GM21528 (cell line): ENCODE results near the gene LRP8.
A peak's percentile ranks its signal among the peaks of the same experiment; 100 is the strongest.

ENCODE experiments used
- ATAC-seq: cut with Tn5 transposase; IDR thresholded peaks from one replicate; pipeline ENCODE4 v1.9.1; 2021; ENCODE audit warnings: mild to moderate bottlenecking, moderate library complexity; ENCODE audit not compliant: unreplicated experiment, low FRiP score

The LRP8 gene

GRCh38 chr1:53328009-53328461 lies at the start of gene LRP8:
Gene LRP8, minus strand, starts transcription at chr1:53328070. Its CDS starts 158 bp downstream, at chr1:53327912.
- peak; percentile 46 for ATAC-seq

GRCh38 chr1:53377438-53377841 lies 49.6 kb upstream of the LRP8 start:
- ATAC-seq, result no peak

DNA sequence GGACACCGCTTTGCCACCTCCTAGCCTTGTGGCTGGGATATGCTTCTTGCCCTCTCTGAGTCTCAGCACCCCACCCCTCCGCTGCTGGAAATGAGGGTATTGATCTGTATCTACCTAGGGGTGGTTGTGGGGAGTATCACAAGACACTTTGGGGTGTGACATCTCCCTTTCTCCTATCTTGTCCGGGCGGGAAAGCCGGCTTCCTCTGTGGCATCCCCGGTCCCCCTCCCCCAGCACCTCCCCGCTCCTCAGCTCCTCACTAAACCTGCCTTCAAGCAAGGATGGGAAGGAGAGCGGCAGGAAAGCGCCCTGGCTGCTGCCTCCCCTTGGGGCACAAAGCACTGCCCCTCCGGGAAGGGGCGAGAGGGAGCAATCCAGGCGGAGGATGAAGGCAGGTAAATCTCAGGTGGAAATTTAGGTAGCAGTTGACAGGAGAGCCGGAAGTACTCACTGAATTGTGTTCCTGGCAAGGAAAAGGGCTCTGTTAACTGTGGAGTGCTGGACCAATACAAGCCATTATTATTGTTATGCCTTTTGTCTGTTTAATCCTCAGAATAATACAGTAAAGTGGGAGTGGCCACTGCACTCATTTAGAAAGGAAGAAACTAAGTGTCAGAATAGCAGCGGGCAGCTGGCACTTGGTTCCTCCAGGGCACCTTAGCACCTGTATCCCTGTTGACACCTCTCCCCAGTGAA lies 49.0 kb upstream of the LRP8 start:
- ATAC-seq, result no peak

- ATAC-seq, result no peak
Observed at GRCh38 chr1:53376041-53376461, 48.2 kb upstream of the LRP8 start.

DNA sequence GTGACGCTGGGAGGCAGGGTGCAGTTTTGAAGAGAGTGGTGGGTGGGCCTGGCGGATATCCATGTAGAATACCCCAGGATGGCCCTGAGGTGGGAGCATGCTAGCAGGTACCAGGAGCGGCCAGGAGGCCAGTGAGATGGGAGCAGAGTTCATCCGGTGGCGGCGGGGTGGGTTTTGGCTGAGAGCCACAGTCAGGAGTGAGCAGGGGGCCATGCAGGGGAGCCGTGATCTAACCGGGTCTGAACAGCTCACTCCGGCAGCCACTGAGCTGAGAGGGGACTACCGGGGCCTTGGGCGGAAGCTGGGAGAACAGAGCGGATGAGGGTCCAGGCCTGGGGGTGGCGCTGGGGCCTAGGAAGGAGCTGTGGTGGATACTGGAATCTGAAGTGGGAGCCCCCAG lies 47.6 kb upstream of the LRP8 start:
- no peak for ATAC-seq

- ATAC-seq, result no peak
Observed at GRCh38 chr1:53373246-53373645, 45.4 kb upstream of the LRP8 start.

DNA sequence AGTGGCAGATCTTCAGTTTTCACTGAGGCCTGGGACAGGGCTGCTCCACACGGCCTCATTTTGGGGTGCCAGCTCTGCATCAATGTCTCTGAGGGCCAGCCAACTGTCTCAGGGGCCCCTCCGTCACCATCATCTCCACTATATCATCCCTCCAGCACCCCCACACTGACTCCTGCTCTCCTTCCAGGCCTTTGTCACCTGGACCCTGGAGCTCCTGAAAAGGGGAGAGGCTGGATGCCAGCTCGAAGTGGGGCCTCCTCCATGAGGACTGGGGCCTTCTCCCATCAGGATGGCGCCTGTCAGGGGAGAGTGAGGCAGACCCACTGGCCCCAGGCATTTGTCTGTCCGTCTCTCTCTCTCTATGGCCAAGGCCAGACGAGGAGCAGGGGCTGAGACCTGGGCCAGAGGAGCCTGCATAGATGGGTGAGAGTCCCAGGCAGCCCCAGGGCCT lies 44.7 kb upstream of the LRP8 start:
- no peak for ATAC-seq

- no peak for ATAC-seq
Observed at GRCh38 chr1:53371851-53372250, 44.0 kb upstream of the LRP8 start.

DNA sequence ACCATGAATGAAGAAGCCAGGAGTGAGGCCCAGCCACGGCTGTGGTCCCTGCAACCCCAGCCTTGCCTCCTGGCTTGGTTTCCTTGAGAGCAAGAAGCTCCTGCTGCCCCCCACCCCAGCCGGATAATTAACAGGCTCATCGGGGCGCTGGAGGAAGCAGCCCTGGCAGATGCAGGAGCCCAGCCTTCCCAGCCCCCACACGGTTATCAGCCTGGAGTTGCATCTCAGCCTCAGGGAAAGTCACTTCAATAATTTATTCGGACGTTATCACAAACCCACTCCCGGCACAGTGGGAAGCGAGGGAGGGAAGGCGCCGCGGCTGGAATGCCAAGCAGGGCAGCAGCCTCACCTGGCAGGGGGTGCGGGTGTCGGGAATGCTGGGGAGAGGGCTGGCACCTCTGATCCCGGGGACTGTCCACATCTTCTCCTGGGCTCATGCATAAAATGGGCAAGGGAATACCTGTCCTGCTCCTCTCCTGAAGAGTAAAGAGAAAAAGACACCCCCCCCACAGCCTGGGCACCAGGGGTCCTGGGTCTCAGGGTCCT lies 43.3 kb upstream of the LRP8 start:
- no peak for ATAC-seq

- ATAC-seq, result no peak
Observed at GRCh38 chr1:53370369-53370961, 42.6 kb upstream of the LRP8 start.

GRCh38 chr1:53369761-53370160 lies 41.9 kb upstream of the LRP8 start:
- no peak for ATAC-seq

DNA sequence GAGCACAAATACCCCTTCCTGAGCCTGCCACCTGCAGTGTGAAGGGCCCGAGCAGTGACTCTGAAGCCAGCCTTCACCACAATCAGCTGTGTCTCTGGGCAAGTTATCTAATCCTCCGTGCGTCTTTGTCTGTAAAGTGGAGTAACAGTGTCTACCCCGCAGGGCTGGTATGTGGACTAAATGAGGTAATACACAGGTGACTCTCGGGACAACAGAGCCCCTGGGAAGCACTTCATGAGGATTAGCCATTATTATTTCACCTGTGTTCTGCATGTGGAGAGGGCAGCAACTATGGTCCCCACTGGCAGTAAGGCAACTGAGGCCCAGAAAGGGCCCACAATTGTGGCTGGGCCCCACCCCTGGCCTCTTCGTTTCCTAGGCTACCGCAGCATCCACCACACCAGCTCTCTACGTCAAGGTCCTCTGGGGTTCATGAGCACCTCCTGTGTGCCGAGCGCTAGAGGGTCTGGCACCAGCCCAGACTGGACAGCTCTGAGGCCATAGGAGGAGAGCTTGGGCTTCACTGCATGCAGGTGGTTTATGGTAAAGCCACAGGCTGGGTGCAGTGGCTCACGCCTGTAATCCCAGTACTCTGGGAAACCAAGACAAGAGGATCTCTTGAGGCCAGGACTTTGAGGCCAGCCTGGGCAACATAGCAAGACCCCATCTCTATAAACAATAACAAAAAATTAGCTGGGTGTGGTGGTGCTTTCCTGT lies 41.3 kb upstream of the LRP8 start:
- no peak for ATAC-seq

DNA sequence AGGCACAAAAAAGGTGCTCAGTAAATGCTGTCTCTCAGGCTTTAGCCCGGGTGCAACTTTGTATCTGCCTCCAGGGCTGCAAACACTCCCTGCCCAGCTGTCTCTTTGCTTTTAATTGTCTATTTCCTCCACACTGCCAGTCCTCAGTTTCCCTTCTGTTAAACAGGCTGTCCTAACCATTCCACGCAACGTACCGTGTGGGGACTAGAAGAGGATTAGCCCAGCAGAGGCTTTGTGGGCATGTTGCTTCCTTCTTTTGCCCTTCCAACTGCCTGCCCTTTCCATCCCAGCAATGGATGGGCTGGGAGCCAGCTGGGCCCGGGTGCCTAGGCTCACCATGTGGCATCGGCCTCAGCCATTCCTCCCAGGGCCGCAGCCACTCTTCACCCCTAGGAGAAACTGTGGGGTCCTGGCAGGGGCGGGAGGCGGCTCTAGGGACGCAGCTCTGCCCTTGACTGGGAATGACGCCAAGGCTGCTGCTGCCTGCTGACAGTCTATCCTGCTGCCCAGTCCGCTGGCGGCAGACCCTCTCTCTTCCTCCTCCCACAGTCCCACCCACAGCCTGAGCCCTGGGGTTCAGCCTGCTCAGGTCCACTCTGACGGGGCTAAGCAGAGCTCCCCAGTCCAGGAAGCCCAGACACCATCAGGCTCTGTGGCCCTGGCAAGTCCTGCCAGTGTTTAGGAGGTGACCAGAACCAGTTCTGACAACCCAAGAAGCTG lies 40.6 kb upstream of the LRP8 start:
- ATAC-seq, result no peak

DNA sequence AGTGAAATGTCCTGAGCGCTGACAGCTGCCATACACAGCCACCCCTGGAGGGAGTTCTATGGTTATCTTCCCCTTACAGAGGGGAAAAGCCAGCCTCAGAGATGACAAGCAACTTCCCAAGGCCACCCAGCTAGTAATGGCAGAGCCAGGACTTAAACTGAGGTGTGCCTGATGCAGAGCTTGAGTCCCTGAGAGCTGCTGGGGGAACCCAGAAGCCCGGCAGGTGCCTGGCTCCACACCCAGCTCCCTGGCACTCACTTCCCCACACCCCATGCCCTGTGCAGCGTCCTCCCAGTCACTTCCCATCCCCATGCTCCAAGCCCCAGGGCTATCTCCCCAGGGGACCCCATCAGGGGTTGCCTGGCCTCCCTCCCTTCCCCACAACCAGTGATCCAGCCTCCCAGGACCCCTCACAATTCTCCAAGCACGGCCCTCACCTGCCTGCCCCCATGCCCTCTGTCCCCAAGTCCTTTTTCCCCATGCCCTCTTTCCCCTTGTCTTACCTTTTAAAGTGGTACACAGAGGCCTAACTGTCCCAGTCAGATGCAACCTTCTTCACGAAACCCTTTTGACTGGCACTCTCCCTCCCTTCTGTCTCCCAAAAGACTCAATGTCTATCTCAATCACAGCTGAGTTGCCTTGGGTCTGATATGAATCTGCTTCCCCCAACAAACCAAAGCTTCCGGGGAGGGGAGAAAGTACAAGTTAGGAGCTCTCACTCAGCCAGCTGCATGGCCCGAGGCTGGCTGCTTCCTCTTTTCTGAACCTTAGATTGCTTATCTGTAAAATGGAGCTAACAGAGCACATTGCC lies 39.8 kb upstream of the LRP8 start:
- ATAC-seq, result peak; percentile 81

GRCh38 chr1:53366901-53367502 lies 39.1 kb upstream of the LRP8 start:
- no peak for ATAC-seq

GRCh38 chr1:53365437-53366063 lies 37.7 kb upstream of the LRP8 start:
- ATAC-seq, result no peak

DNA sequence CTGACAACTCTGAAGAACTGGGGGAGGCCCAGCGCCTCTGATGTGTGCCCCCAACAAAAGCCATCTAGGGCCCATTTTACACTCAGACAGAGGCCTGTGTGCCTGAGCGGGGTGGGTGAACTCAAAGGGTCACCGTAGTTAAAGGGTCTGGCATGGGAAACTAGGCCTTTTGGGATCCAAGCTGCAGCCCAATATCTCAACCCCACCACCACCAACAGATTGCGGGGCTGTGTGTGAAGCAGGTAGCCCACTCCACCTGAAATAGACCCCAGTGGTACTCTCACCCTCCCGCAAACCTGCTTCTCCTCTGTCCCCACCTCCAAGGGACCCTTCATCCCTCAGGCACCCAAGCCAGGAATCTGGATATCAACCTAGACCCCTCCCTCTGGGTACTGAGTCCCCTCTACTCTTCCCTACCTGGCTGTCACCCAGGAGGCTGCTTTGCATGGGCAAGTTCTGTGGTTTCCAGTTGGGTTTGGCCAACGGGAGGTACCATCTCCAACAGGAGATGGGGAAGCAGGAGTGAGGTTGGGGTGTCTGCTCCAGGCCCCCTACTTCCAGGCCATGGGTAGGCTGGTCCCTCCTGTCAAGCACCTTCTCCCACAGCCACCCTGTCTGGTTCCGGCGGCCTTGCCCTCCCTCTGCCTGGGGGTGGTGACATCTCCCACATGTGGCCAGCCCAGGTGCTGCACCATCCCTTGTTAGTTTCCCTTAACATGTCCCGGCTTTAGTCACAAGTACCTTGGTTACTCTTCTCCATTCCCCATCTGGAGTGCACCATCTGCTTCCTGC lies 35.2 kb upstream of the LRP8 start:
- no peak for ATAC-seq

GRCh38 chr1:53362270-53362669 lies 34.4 kb upstream of the LRP8 start:
- no peak for ATAC-seq
